NCI-H1092 treated with DMSO at 0.1 percent for 48 hours (cell line): ENCODE measurements around the gene MYO15A.

Experiments used
- DNase-seq: peaks from one replicate; lab custom pipeline; 2025; lab: John Stamatoyannopoulos, UW

The MYO15A gene

GRCh38 chr17:18105595-18105994 is 3.0 kb upstream of the MYO15A start:
- no peak for DNase-seq

GRCh38 chr17:18106211-18106610 is 2.3 kb upstream of the MYO15A start:
- DNase-seq = no peak

GRCh38 chr17:18107061-18107790 is 1.3 kb upstream of the MYO15A start:
- DNase-seq = no peak

GRCh38 chr17:18107971-18108370 is 585 bp upstream of the MYO15A start:
- no peak for DNase-seq

GRCh38 chr17:18109935-18110485 is 1.5 kb downstream of the MYO15A start:
- no peak for DNase-seq

- no peak for DNase-seq
Observed at GRCh38 chr17:18110636-18111145, 2.1 kb downstream of the MYO15A start.

GRCh38 chr17:18111330-18111971 is 2.9 kb downstream of the MYO15A start:
- no peak for DNase-seq

GRCh38 chr17:18115517-18115916 is 7.0 kb downstream of the MYO15A start:
- no peak for DNase-seq

GRCh38 chr17:18116078-18116477 is 7.5 kb downstream of the MYO15A start:
- DNase-seq = no peak

GRCh38 chr17:18117533-18117932 is 9.0 kb downstream of the MYO15A start:
- DNase-seq = no peak

GRCh38 chr17:18117982-18118975 is 9.7 kb downstream of the MYO15A start:
- no peak for DNase-seq

GRCh38 chr17:18119166-18119745 is 10.7 kb downstream of the MYO15A start:
- no peak for DNase-seq

GRCh38 chr17:18119938-18120337 is 11.4 kb downstream of the MYO15A start:
- DNase-seq = no peak

- DNase-seq = no peak
Observed at GRCh38 chr17:18120461-18121017, 12.0 kb downstream of the MYO15A start.

- no peak for DNase-seq
Observed at GRCh38 chr17:18121144-18121910, 12.8 kb downstream of the MYO15A start.

GRCh38 chr17:18122990-18123753 is 14.6 kb downstream of the MYO15A start:
- no peak for DNase-seq

- DNase-seq = no peak
Observed at GRCh38 chr17:18124345-18125126, 16.0 kb downstream of the MYO15A start.

GRCh38 chr17:18129041-18129502 is 20.5 kb downstream of the MYO15A start:
- no peak for DNase-seq

GRCh38 chr17:18132711-18133110 is 24.2 kb downstream of the MYO15A start:
- no peak for DNase-seq
